ENCODE measurements around the gene TNF.
A peak's percentile ranks its signal among the peaks of the same experiment; 100 is the strongest.

DNA sequence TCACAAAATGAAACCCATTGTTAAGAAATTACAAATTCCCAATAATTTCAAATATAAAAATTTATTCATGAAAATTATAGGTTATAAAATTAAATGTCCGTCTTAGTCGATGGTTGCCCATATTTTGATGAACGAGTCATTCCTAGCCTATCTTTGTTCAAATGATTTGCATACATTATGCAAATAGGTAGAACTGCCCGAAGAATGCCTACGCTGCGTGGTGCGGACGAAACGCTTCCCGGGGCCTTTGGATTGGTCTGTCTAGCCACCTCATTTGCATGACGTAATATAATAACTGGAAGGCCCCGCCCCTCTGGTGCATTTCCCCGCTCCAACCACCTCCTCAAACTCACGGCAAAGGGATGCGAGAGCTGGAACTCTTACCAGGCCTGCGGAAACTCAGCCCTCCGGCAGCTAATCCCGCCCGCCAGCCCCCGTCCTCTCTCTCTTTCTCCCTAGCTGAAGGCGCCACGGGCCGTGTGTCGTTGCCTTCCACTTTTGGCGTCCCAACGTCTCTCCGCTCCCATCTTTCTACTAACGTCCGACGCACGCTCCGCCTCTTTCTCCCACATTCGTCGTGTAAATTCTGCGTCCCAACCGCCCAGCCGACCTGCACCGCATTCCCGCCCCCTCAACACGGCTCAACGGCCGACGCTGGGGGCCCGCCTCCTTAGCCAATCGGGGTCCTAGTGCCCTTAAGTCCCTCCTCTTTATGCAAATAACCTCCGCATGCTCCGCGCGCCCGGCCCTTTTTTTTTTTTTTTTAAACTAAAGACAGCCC lies 44.6 kb downstream of the TNF start:
- TF ChIP-seq, protein P1, sequence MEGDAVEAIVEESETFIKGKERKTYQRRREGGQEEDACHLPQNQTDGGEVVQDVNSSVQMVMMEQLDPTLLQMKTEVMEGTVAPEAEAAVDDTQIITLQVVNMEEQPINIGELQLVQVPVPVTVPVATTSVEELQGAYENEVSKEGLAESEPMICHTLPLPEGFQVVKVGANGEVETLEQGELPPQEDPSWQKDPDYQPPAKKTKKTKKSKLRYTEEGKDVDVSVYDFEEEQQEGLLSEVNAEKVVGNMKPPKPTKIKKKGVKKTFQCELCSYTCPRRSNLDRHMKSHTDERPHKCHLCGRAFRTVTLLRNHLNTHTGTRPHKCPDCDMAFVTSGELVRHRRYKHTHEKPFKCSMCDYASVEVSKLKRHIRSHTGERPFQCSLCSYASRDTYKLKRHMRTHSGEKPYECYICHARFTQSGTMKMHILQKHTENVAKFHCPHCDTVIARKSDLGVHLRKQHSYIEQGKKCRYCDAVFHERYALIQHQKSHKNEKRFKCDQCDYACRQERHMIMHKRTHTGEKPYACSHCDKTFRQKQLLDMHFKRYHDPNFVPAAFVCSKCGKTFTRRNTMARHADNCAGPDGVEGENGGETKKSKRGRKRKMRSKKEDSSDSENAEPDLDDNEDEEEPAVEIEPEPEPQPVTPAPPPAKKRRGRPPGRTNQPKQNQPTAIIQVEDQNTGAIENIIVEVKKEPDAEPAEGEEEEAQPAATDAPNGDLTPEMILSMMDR (IDR thresholded peaks at IDR 0.05 in 8 of 11, conservative IDR thresholded peaks at IDR 0.05 in 3 of 11), result peak in 3 of 11 experiments; percentile 12 to 21 (median 13)
- TF ChIP-seq POLR2AphosphoS5 (IDR thresholded peaks at IDR 0.05), result peak; percentile 95 to 96 (median 96)
- TF ChIP-seq POLR2A (IDR thresholded peaks at IDR 0.05), result peak in 2 of 3 donors; percentile 84 to 89
